TTC549 (cell line): ENCODE results near the gene BBS7.

Experiments
- FAIRE-seq: peaks from 2 replicates; lab custom pipeline; 2012; peaks lifted over from hg19 to GRCh38; lab: Jason Lieb, UNC

The BBS7 gene

DNA sequence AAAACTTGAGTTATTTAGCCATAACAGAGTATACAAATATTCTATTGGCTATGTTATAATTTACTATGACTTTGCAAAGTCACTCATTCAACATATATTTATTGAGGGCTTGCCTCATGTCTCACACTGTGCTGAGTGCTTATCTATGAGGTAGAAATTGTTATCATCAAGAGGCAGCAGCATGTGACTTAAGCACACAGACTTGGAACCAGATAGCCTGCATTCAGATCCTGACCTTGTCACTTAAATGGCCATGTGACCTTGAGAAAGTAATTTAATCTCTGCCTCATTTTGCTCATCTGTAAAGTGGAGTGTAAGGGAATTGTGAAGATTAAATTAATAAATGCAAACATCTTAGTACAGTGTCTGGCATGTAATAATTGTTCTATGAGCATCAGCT is 79.3 kb downstream of the BBS7 start:
- no peak for FAIRE-seq

GRCh38 chr4:121789960-121790829 is 80.1 kb downstream of the BBS7 start:
- FAIRE-seq: no peak

DNA sequence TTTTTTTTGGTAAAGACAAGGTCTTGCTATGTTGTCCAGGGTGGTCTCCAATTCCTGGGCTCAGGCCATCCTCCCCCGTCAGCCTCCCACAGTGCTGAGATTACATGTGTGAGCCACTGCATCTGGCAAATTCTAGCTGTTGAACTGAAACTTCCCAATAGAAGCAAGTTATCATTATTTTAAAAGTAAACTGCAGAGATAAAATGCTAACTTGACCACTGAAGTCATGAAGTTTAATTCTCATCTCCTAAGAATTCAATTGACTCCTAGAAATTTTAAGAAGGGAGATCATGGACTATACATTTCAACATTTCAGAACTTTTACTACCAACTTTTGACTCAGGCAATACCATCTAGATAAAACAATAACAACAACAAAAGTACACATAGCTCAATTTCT is 80.8 kb downstream of the BBS7 start:
- FAIRE-seq: no peak

- no peak for FAIRE-seq
Observed at GRCh38 chr4:121788896-121789295, 81.4 kb downstream of the BBS7 start.

- FAIRE-seq: no peak
Observed at GRCh38 chr4:121786221-121786620, 84.1 kb downstream of the BBS7 start.

GRCh38 chr4:121785479-121785878 is 84.8 kb downstream of the BBS7 start:
- FAIRE-seq: no peak

- no peak for FAIRE-seq
Observed at GRCh38 chr4:121784975-121785374, 85.3 kb downstream of the BBS7 start.

GRCh38 chr4:121784401-121784800 is 85.9 kb downstream of the BBS7 start:
- FAIRE-seq: no peak

DNA sequence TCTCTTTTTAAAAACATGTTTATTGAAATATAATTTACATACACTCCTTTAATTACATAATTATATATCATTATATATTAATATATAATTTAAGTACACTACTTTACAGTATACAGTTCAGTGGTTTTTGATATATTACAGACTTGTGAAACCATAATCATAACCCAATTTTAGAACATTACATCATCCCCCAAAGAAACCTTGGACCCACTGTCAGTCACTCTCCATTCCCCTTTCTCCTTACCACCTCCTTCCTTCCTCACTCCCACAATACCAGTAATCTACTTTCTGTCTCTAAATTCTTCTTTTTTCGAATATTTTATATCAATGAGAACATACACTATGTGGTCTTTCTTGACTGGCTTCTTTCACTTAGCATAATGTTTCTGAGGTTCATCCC is 87.1 kb downstream of the BBS7 start:
- FAIRE-seq: no peak

GRCh38 chr4:121778991-121779628 is 91.2 kb downstream of the BBS7 start:
- FAIRE-seq: no peak

GRCh38 chr4:121777625-121778024 is 92.6 kb downstream of the BBS7 start:
- no peak for FAIRE-seq

- no peak for FAIRE-seq
Observed at GRCh38 chr4:121776610-121777401, 93.5 kb downstream of the BBS7 start.
